ENCODE results near the gene ABHD17A.
"Not testable (repeated sequence)": the region's sequence is repeated elsewhere in the genome, so short reads cannot be mapped to it uniquely, and the experiment has no call there.

ABHD17A gene

DNA sequence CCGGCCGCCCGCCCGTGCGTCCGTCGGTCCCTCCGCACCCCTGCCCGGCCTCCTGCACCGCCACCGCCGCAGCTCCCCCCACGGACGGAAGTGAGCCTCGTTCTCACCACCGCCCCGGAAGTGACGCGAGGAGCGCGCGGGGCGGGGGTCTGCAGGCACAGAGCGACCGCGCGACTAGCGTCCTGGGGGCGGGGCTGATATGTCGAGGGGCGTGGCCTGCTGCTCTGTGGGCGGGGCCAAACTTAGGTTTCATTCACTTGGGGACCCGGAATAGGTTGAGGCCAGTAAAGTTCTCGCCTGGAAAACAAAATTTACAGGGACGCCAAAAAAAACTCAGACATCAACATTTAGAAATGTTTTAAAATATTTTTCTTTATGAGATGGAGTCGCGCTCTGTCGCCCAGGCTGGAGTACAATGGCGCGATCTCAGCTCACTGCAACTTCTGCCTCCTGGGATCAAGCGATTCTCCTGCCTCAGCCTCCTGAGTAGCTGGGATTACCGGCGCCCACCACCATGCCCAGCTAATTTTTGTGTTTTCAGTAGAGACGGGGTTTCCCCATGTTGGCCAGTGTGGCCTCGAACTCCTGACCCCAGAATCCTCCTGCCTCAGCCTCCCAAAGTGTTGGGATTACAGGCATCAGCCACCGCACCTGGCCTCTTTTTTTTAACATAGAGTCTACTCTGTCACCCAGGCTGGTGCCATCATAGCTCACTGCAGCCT, at the start of gene ABHD17A:
ABHD17A (minus strand) TSS at position 99 of the 722 bp plus-strand sequence. CDS start 3,930 bp downstream, outside the sequence.
- H3K4me1 ChIP-seq (ENCODE audit: control insufficient read depth, insufficient read depth, low read length, unreplicated experiment); H3K36me3 ChIP-seq (ENCODE audit: insufficient read depth, low read length); H3K27me3 ChIP-seq (ENCODE audit: insufficient read depth, low read length); H2AFZ ChIP-seq (ENCODE audit: low read length, unreplicated experiment): not testable (repeated sequence)
- Histone ChIP-seq H3K79me2 (ENCODE audit: control insufficient read depth, insufficient read depth, low read length, unreplicated experiment) (peaks cover 38% of the 10 kb centered on the region), H3K4me3 (ENCODE audit: low read depth, low read length) (peak within 1 kb of the TSS; percentile 97), H3K27ac (ENCODE audit: low read depth, low read length) (peak within 1 kb of the TSS; percentile 39; the same call in 1 of the 2 replicates)

DNA sequence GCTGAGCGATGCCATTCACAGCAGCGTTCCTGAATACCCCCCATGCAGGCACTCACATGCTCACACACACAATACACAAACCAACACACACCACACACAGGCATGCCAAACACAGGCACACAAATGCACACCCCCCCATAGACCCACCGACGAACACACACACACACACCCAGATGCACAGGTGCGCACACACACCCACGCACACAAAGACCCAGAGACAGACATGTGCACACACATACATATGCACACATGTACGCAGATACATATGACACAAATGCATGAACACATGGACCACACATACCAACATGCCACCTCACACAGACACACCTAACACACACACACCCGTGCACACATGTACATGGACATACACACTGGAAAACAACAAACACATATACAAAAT, 48.6 kb upstream of the ABHD17A start:
- no peak overlapping the region for H2AFZ ChIP-seq (ENCODE audit: low read length, unreplicated experiment)
- no peaks in the 10 kb centered on the region for H3K4me1 ChIP-seq (ENCODE audit: control insufficient read depth, insufficient read depth, low read length, unreplicated experiment)
- H3K27me3 ChIP-seq (ENCODE audit: insufficient read depth, low read length), result no peaks in the 10 kb centered on the region
- H3K36me3 ChIP-seq (ENCODE audit: insufficient read depth, low read length), result no peaks in the 10 kb centered on the region
- H3K4me3 ChIP-seq (ENCODE audit: low read depth, low read length), result no peak overlapping the region
- no peak overlapping the region for H3K27ac ChIP-seq (ENCODE audit: low read depth, low read length)
- no peaks in the 10 kb centered on the region for H3K79me2 ChIP-seq (ENCODE audit: control insufficient read depth, insufficient read depth, low read length, unreplicated experiment)

DNA sequence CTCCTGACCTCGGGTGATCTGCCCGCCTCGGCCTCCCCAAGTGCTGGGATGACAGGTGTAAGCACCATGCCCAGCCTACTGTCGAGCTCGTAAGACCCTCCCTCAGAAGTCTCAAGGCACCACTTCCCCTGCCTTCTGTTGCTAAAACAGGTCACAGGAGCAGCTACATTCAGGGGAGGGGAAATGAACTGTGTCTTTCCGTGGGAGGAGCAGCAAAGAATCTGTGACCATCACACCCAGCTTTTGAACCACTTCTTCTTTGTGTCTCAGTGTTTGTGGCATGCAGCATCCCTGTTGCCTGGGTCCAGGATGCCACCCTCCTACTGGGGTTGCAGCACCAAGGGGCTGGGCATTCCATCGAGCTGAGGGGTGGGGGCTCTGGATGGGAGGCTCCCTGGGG, 47.9 kb upstream of the ABHD17A start:
- Histone ChIP-seq H3K4me1 (ENCODE audit: control insufficient read depth, insufficient read depth, low read length, unreplicated experiment) (no peaks in the 10 kb centered on the region), H2AFZ (ENCODE audit: low read length, unreplicated experiment) (no peak overlapping the region)

DNA sequence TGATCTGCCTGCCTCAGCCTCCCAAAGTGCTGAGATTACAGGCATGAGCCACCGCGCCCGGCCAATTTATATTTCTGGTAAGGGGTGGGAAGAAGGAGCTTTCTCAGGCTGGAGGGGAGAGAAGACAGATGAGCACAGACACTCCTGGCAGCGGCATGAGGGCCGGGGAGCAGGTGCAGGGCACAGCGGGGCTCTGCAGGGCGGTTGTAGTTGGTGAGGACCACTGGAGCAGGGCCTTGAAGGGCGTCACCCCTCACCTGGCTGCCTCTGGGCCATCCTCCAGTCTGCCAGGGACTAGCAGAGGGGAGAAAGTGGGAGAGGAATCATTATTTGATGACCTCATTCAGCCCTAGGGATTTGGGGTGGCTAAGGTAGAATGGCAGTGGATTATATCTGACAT, 47.1 kb upstream of the ABHD17A start:
- Histone ChIP-seq H2AFZ (ENCODE audit: low read length, unreplicated experiment) (no peak overlapping the region), H3K4me3 (ENCODE audit: low read depth, low read length) (no peak overlapping the region), H3K4me1 (ENCODE audit: control insufficient read depth, insufficient read depth, low read length, unreplicated experiment) (no peaks in the 10 kb centered on the region), H3K36me3 (ENCODE audit: insufficient read depth, low read length) (no peaks in the 10 kb centered on the region), H3K27me3 (ENCODE audit: insufficient read depth, low read length) (no peaks in the 10 kb centered on the region), H3K27ac (ENCODE audit: low read depth, low read length) (no peak overlapping the region), H3K79me2 (ENCODE audit: control insufficient read depth, insufficient read depth, low read length, unreplicated experiment) (no peaks in the 10 kb centered on the region)

More for the DNA sequence above, 47.9 kb upstream of the ABHD17A start:
- Histone ChIP-seq H3K27me3 (ENCODE audit: insufficient read depth, low read length) (no peaks in the 10 kb centered on the region), H3K79me2 (ENCODE audit: control insufficient read depth, insufficient read depth, low read length, unreplicated experiment) (no peaks in the 10 kb centered on the region), H3K27ac (ENCODE audit: low read depth, low read length) (no peak overlapping the region), H3K36me3 (ENCODE audit: insufficient read depth, low read length) (no peaks in the 10 kb centered on the region), H3K4me3 (ENCODE audit: low read depth, low read length) (no peak overlapping the region)

DNA sequence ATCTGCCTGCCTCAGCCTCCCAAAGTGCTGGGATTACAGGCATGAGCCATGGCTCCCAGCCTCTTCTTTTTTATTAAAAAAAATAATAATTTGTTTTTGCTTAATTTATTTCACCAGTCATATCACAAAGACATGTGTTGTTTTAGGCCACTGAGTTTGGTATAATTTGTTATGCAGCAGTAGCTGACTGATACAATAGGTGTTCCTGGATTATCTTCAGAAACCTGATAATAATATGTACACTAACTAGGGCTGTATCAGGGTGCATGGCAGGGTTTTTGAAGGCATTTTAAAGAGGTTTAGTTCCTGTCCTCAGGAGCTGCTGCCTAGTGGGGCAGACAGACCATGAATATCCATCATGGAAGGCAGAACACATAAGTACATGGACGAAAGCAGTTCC, 46.1 kb upstream of the ABHD17A start:
- no peak overlapping the region for H3K4me3 ChIP-seq (ENCODE audit: low read depth, low read length)
- H2AFZ ChIP-seq (ENCODE audit: low read length, unreplicated experiment), result no peak overlapping the region
- no peaks in the 10 kb centered on the region for H3K4me1 ChIP-seq (ENCODE audit: control insufficient read depth, insufficient read depth, low read length, unreplicated experiment)

DNA sequence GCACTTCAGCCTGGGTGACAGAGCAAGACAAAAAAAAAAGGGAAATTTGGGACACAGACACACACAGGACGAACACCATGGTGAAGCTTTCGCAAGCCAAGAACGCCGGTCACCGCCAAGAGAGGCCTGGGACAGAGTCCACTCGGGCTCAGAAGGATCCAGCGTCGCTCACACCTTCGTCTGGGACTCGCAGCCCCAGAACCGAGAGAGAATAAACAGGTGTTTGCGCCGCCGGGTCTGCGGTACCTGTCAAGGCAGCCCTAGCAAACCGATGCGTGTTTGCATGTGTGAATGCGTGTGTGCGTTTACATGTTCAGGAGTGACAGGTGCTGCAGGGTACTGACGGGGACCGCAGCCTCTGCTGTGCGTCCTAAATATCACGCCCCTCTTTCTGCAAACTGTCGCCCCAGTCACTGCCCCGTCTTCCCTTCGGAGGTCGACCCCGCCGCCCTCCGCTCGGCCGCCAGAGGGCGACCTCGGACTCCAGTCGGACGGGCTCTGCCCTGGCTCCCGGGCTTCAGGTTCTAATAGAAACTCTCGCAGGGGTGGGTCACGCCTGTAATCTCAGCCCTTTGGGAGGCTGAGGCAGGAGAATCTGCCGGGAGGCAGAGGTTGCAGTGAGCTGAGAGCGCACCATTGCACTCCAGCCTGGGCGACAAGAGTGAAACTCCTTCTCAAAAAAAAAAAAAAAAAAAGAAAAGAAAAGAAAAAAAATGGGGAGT, 43.9 kb upstream of the ABHD17A start:
- H3K4me1 ChIP-seq (ENCODE audit: control insufficient read depth, insufficient read depth, low read length, unreplicated experiment), result no peaks in the 10 kb centered on the region
- no peak overlapping the region for H3K27ac ChIP-seq (ENCODE audit: low read depth, low read length)
- H3K36me3 ChIP-seq (ENCODE audit: insufficient read depth, low read length), result no peaks in the 10 kb centered on the region
- H3K27me3 ChIP-seq (ENCODE audit: insufficient read depth, low read length), result no peaks in the 10 kb centered on the region
- H3K79me2 ChIP-seq (ENCODE audit: control insufficient read depth, insufficient read depth, low read length, unreplicated experiment), result no peaks in the 10 kb centered on the region
- H2AFZ ChIP-seq (ENCODE audit: low read length, unreplicated experiment), result no peak overlapping the region
- peak overlapping the region; percentile 64 for H3K4me3 ChIP-seq (ENCODE audit: low read depth, low read length)

More for the DNA sequence above, 46.1 kb upstream of the ABHD17A start:
- no peaks in the 10 kb centered on the region for H3K27me3 ChIP-seq (ENCODE audit: insufficient read depth, low read length)
- H3K79me2 ChIP-seq (ENCODE audit: control insufficient read depth, insufficient read depth, low read length, unreplicated experiment), result no peaks in the 10 kb centered on the region
- no peaks in the 10 kb centered on the region for H3K36me3 ChIP-seq (ENCODE audit: insufficient read depth, low read length)
- H3K27ac ChIP-seq (ENCODE audit: low read depth, low read length), result no peak overlapping the region

DNA sequence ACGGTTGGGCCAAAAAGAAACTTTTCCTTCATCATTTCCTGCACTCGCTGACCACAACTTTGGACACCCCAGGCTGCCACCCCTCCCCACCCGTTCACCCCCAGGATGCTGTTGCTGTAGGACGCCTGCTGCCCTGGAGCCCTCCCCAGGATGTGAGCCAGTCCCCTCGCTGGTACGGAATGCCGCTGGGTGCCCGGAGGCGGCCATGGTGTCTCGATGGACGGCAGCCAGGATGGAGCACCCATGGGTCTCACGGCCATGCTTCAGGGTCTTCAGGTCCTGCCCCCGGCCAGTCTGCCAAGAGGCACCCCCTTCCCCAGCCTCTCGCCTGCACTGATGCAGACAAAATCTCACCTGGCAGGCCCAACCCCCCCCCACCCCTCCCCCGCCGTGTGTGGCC, 40.2 kb upstream of the ABHD17A start:
- Histone ChIP-seq H3K27me3 (ENCODE audit: insufficient read depth, low read length) (no peaks in the 10 kb centered on the region), H3K79me2 (ENCODE audit: control insufficient read depth, insufficient read depth, low read length, unreplicated experiment) (no peaks in the 10 kb centered on the region), H3K4me1 (ENCODE audit: control insufficient read depth, insufficient read depth, low read length, unreplicated experiment) (no peaks in the 10 kb centered on the region), H2AFZ (ENCODE audit: low read length, unreplicated experiment) (no peak overlapping the region), H3K36me3 (ENCODE audit: insufficient read depth, low read length) (peaks cover 5% of the 10 kb centered on the region; the same call in 1 of the 2 replicates), H3K4me3 (ENCODE audit: low read depth, low read length) (no peak overlapping the region), H3K27ac (ENCODE audit: low read depth, low read length) (no peak overlapping the region)

DNA sequence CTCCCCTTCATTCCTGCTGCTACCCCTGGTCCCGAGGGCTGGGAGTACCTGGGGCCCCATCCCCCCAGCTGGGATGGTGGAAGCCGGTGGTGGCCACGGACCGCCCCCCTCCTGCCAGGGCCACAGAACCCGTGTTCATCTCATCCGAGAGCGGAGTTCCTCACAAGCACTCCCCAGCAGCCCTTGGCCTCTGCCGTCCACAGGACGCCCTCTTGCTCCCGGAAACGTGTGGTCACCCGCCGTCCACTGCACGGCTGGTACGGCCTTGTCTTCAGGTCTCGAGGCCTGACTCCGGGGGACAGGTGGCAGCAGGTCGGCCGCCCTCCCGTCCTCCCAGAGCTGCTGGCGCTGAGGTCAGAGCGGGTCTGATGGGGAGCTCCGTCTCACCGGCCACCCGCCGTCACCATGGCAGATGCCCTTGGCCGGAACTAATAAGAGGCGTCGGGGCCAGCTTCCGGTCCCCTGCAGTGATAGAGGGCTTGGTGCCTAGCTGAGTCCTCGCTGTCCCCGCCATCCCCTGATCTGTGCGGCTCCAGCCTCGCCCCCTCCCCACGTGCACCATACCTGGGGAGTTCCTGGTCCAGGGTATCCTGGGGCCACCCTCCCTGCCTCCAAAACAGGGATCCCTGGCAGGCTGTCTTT, 39.1 kb upstream of the ABHD17A start:
- Histone ChIP-seq H2AFZ (ENCODE audit: low read length, unreplicated experiment) (no peak overlapping the region), H3K79me2 (ENCODE audit: control insufficient read depth, insufficient read depth, low read length, unreplicated experiment) (no peaks in the 10 kb centered on the region), H3K27ac (ENCODE audit: low read depth, low read length) (no peak overlapping the region), H3K4me3 (ENCODE audit: low read depth, low read length) (no peak overlapping the region), H3K4me1 (ENCODE audit: control insufficient read depth, insufficient read depth, low read length, unreplicated experiment) (no peaks in the 10 kb centered on the region), H3K36me3 (ENCODE audit: insufficient read depth, low read length) (peaks cover 5% of the 10 kb centered on the region; the same call in 1 of the 2 replicates), H3K27me3 (ENCODE audit: insufficient read depth, low read length) (no peaks in the 10 kb centered on the region)

DNA sequence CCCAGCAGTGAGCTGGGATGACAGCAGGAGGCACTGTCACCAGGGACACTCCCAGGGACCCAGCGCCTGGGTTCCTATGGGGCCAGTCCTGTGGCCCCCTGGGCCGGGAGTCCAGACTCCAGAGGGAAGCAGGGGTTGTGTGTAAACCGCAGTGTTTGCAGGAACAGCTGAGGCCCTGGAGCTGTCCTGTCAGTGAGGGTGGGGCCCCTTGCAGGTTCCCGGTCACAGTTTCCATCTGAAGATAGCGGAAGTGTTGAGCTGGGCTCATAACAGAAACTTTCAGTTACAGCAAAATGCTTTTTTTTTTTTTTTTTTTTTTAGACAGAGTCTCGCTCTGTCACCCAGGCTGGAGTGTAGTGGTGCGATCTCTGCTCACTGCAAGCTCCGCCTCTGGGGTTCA, 38.0 kb upstream of the ABHD17A start:
- Histone ChIP-seq H3K4me1 (ENCODE audit: control insufficient read depth, insufficient read depth, low read length, unreplicated experiment) (no peaks in the 10 kb centered on the region), H3K4me3 (ENCODE audit: low read depth, low read length) (no peak overlapping the region), H3K36me3 (ENCODE audit: insufficient read depth, low read length) (peaks cover 5% of the 10 kb centered on the region; the same call in 1 of the 2 replicates), H3K27me3 (ENCODE audit: insufficient read depth, low read length) (no peaks in the 10 kb centered on the region), H3K79me2 (ENCODE audit: control insufficient read depth, insufficient read depth, low read length, unreplicated experiment) (no peaks in the 10 kb centered on the region), H2AFZ (ENCODE audit: low read length, unreplicated experiment) (no peak overlapping the region), H3K27ac (ENCODE audit: low read depth, low read length) (no peak overlapping the region)

DNA sequence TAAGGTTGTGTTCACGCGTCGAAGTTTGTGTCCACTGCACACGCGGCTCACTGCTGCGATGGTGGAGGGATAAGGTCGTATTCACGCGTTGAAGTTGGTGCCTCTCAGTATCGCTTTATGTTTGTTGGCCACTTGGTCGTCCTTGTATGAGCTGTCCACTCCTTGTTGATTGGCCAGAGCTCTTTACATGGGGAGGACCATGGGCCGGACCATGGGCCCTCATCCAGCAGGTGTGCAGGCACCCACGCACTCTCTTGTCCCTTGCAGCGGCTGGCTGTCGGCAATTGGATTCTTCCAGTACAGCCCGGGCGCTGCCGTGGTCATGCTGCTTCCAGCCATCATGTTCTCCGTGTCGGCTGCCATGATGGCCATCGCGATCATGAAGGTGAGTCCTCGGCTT, 37.5 kb upstream of the ABHD17A start:
- Histone ChIP-seq H3K27ac (ENCODE audit: low read depth, low read length) (no peak overlapping the region), H3K4me3 (ENCODE audit: low read depth, low read length) (no peak overlapping the region), H3K79me2 (ENCODE audit: control insufficient read depth, insufficient read depth, low read length, unreplicated experiment) (no peaks in the 10 kb centered on the region), H3K36me3 (ENCODE audit: insufficient read depth, low read length) (peaks cover 5% of the 10 kb centered on the region; the same call in 1 of the 2 replicates), H3K4me1 (ENCODE audit: control insufficient read depth, insufficient read depth, low read length, unreplicated experiment) (no peaks in the 10 kb centered on the region), H3K27me3 (ENCODE audit: insufficient read depth, low read length) (no peaks in the 10 kb centered on the region), H2AFZ (ENCODE audit: low read length, unreplicated experiment) (no peak overlapping the region)
